Tibial nerve (tissue), 4 donors: ENCODE results near the gene PAPSS2. TPM values are rescaled to one million over a fixed set of nuclear protein-coding genes. Genes with fewer than 3 reads are reported as not detected.

Source experiments
- DNase-seq, 2 donors: peaks; one replicate each; pipeline ENCODE4 v3.0.0-alpha.2; 2019; ENCODE audit warnings: low spot score in 2 of 2
- H3K27ac ChIP-seq, 4 donors: fragments of 200-600 bp; sonication (generic) in 3 of 4; one replicate each; pipeline ENCODE4 v1.5.1; 2017 to 2019; ENCODE audit warnings: mild to moderate bottlenecking in 1 of 4
- H3K27me3 ChIP-seq, 2 donors: fragments of 200-600 bp; sonication (generic) in 1 of 2; one replicate each; pipeline versions ENCODE4 v1.5.1 to v1.6.0; 2017 to 2019
- H3K36me3 ChIP-seq, 3 donors: fragments of 200-600 bp; sonication (generic); one replicate each; pipeline ENCODE4 v1.5.1; 2018 to 2019
- H3K4me1 ChIP-seq, 4 donors: fragments of 200-600 bp; sonication (generic) in 3 of 4; one replicate each; pipeline ENCODE4 v1.5.1; 2017 to 2019
- H3K4me3 ChIP-seq, 4 donors: fragments of 200-600 bp; sonication (generic) in 3 of 4; one replicate each; pipeline ENCODE4 v1.5.1; 2017 to 2019; ENCODE audit warnings: mild to moderate bottlenecking in 1 of 4, moderate library complexity in 1 of 4
- H3K9me3 ChIP-seq, 4 donors: fragments of 200-600 bp; sonication (generic) in 3 of 4; one replicate each; pipeline ENCODE4 v1.5.1; 2017 to 2019
- EP300 ChIP-seq, 2 donors: sonication (generic); formaldehyde crosslinking; IDR thresholded peaks; one replicate each; pipeline ENCODE4 v1.6.1; 2017; ENCODE audit warnings: antibody characterized with exemption in 2 of 2, mild to moderate bottlenecking in 1 of 2
- POLR2A ChIP-seq, 2 donors: fragments of 450-650 bp; IDR thresholded peaks; one replicate each; pipeline ENCODE4 v1.6.1; 2017; ENCODE audit warnings: antibody characterized with exemption in 2 of 2, mild to moderate bottlenecking in 2 of 2, moderate library complexity in 2 of 2
- WGBS, 2 donors: methylation state at CpG; one replicate each; pipeline ENCODE4 v1.1.5; 2018; 5-methylcytosine and 5-hydroxymethylcytosine counted together
- total RNA-seq, 4 donors: library from RNA; depleted of rRNA; stranded (reverse); fragments of >200 nt; gene quantifications; one replicate each; pipeline ENCODE4 v1.1.0, GENCODE V29; 2016
- TF ChIP-seq, protein P1 (sequence below), 5 experiments: fragments of 200-600 bp in 3 of 5; fragments of 450-650 bp in 2 of 5; sonication (generic) in 3 of 5; IDR thresholded peaks; one replicate each; pipeline ENCODE4 v1.5.1; 2016 to 2019; ENCODE audit warnings: antibody characterized with exemption in 5 of 5, mild to moderate bottlenecking in 3 of 5, moderate library complexity in 2 of 5

PAPSS2 gene
- total RNA-seq, 4 donors from 2014 or later = 11.6 to 32.8 (median 19.8) TPM

DNA sequence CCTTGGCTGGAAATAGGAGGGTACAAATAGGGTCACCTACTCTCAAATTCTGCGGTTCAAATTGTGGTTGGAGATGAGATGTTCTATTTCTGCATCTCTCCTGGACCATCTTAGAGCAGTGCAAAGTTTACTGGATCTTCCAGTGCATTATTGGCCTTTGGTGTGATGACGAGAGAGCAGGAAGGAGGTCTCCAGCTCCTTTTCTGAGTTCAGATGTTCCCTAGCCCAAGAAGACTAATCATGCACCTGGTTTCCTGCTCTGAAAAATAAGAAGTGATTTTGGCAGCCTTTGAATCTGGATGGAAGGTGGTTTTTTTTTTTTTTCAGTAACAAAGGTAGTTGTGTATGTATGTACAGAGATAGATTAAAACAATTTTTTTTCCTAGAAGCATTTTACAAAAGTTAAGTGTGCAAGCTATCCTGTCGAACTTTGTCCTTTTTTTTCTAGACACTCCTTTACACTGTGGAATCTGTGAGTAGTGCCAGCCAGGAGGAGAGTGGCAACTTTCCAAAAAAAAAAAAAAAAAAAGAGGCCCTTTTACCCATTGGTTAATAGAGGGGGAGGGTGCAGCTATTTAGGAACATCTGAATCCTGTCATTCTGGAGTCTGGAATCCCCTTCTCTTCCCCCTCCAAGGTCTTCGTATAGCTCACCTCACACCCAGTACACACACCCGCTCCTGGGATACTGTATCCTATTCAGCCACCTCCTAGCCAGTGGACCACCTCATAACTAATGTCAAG, 26.3 kb downstream of the PAPSS2 start:
- no peaks in the 10 kb centered on the region for H3K27me3 ChIP-seq
- TF ChIP-seq POLR2A (IDR thresholded peaks at IDR 0.05) (no peak), EP300 (IDR thresholded peaks at IDR 0.05) (no peak)
- TF ChIP-seq, protein P1, sequence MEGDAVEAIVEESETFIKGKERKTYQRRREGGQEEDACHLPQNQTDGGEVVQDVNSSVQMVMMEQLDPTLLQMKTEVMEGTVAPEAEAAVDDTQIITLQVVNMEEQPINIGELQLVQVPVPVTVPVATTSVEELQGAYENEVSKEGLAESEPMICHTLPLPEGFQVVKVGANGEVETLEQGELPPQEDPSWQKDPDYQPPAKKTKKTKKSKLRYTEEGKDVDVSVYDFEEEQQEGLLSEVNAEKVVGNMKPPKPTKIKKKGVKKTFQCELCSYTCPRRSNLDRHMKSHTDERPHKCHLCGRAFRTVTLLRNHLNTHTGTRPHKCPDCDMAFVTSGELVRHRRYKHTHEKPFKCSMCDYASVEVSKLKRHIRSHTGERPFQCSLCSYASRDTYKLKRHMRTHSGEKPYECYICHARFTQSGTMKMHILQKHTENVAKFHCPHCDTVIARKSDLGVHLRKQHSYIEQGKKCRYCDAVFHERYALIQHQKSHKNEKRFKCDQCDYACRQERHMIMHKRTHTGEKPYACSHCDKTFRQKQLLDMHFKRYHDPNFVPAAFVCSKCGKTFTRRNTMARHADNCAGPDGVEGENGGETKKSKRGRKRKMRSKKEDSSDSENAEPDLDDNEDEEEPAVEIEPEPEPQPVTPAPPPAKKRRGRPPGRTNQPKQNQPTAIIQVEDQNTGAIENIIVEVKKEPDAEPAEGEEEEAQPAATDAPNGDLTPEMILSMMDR (IDR thresholded peaks at IDR 0.05) = no peak
- no peak for DNase-seq
- 75 to 78% methylated on average over 5 of the region's 5 CpGs for WGBS, 2 donors
- no peaks in the 10 kb centered on the region for H3K36me3 ChIP-seq
- H3K4me1 ChIP-seq = no peaks in the 10 kb centered on the region
- no peak overlapping the region for H3K27ac ChIP-seq
- no peaks in the 10 kb centered on the region for H3K9me3 ChIP-seq
- no peak overlapping the region for H3K4me3 ChIP-seq

DNA sequence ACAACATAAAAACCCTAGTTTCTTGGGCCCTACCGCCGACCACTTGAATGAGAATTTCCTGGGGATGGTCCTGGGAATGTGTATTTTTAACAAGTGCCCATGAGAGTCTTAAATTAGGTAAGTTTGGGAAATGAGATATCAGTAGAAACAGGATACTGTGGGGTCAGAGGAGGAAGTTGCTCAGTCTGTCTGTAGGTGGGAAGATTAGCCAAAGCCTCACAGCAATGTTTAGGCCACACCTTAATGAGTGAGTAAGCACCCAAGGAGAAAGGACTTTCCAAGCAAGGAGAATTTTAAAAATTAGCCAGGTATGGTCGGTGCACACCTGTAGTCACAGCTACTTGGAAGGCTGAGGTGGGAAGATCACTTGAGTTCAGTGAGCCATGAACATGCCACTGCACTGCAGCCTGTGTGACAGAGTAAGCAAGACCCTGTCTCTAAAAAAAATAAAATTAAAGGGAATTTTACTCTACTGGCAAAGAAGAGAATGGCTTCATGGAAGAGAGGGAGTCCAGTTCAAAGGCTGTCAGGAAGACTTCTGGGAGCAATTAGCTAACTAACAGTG, 31.9 kb downstream of the PAPSS2 start:
- Histone ChIP-seq H3K4me3 (no peak overlapping the region), H3K4me1 (no peaks in the 10 kb centered on the region), H3K9me3 (no peaks in the 10 kb centered on the region), H3K36me3 (no peaks in the 10 kb centered on the region), H3K27ac (no peak overlapping the region), H3K27me3 (no peaks in the 10 kb centered on the region)
- no peak for DNase-seq
- WGBS, 2 donors = 83 to 91% methylated on average over 3 of the region's 3 CpGs
- no peak for TF ChIP-seq EP300 (IDR thresholded peaks at IDR 0.05)
- TF ChIP-seq, protein P1 (IDR thresholded peaks at IDR 0.05) = no peak
- TF ChIP-seq POLR2A (IDR thresholded peaks at IDR 0.05) = no peak

DNA sequence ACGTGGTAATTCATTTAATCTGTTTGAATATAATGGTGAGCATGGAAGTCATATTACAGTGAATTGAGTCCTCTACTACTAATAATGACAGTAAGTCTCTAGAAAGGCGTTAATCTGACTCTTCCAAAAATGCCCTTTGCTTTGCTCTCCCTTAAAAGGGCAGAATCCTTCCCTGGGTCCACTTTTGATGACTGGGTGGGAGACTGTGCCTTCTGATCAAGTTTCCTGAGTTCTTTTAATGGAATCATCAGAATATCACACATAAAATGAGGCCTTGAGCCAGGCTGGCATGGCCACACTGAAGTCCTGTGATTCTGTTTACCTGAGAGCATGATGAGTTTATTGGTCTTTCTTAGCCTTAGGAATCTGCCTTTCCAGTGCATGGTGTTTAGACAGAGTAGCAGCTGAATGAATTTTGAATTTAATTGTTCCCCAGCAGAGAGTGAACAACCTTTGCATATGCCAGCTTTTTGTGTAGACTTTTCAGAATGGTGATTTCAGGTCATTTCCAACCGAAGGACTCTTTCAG, 33.3 kb downstream of the PAPSS2 start:
- no peaks in the 10 kb centered on the region for H3K27me3 ChIP-seq
- no peaks in the 10 kb centered on the region for H3K36me3 ChIP-seq
- H3K4me3 ChIP-seq = no peak overlapping the region
- no peak for TF ChIP-seq POLR2A (IDR thresholded peaks at IDR 0.05)
- no peak for TF ChIP-seq EP300 (IDR thresholded peaks at IDR 0.05)
- TF ChIP-seq, protein P1 (IDR thresholded peaks at IDR 0.05) = no peak
- no peaks in the 10 kb centered on the region for H3K4me1 ChIP-seq
- H3K27ac ChIP-seq = no peak overlapping the region
- no peaks in the 10 kb centered on the region for H3K9me3 ChIP-seq
- no peak for DNase-seq
- 82 to 93% methylated on average over 3 of the region's 3 CpGs for WGBS, 2 donors

DNA sequence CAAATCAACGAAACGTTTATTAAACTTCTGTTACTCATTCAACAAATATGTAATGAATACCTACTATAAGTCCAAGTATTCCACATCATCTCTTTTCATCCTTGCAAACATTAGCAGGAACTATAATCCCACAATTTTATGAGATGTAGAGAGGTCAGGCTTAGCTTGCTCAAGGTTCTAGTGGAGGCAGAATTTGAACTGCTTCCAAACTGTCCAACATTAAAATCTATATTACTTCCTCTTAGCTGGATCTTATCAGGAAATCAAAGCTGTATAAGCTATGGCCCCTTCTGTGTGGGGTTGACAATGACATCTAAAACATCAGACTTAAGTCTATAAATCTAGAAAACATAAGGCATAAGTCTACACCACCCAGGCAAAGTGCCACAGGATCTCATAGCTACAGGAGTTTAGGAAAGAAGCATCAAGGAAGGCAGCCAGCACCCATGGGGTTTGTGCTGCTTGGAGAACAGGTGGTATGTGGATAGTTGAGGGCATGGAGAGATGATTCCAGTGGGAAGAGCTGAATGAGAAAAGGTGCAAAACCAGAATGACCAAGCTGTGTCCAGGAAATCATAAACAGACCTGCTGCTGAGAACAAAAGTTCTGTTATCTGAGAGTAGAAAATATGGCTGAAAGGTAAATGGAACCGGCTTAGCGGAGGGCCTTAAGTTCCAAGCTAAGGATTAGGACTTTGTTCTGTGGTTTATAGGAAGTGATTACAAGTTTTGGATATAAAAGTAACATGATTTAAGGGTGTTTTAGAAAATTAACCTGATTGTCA, 34.5 kb downstream of the PAPSS2 start:
- Histone ChIP-seq H3K27me3 (no peaks in the 10 kb centered on the region), H3K36me3 (no peaks in the 10 kb centered on the region), H3K9me3 (no peaks in the 10 kb centered on the region), H3K4me3 (no peak overlapping the region), H3K4me1 (no peaks in the 10 kb centered on the region), H3K27ac (peak overlapping the region in 1 of 4 donors; percentile 25)
- WGBS, 2 donors = 87% methylated on average over 4 of the region's 4 CpGs
- no peak for DNase-seq
- TF ChIP-seq, protein P1 (IDR thresholded peaks at IDR 0.05) = no peak
- TF ChIP-seq EP300 (IDR thresholded peaks at IDR 0.05) = no peak

DNA sequence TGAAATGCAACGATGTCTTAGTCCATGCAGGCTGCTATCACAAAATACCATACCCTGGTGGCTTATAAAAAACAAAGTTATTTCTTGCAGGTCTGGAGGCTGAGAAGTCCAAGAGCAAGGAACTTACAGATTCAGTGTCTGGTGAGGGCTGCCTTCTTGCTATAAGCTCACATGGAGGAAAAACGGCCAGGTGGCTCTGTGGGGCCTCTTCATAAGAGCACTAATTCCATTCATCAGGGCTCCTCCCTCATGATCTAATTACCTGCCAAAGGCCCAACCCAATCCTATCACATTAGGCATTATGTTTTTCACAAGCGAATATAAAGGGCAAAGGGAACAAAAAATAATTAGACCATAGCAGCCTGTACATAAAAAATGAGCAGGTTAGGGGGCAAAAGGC, 35.4 kb downstream of the PAPSS2 start:
- H3K27me3 ChIP-seq = no peaks in the 10 kb centered on the region
- no peaks in the 10 kb centered on the region for H3K36me3 ChIP-seq
- TF ChIP-seq, protein P1 (IDR thresholded peaks at IDR 0.05) = no peak
- TF ChIP-seq EP300 (IDR thresholded peaks at IDR 0.05) (no peak), POLR2A (IDR thresholded peaks at IDR 0.05) (no peak)
- H3K4me3 ChIP-seq = no peak overlapping the region
- no peaks in the 10 kb centered on the region for H3K9me3 ChIP-seq
- 90 to 91% methylated on average over 3 of the region's 3 CpGs for WGBS, 2 donors
- H3K4me1 ChIP-seq = no peaks in the 10 kb centered on the region
- no peak overlapping the region for H3K27ac ChIP-seq
- no peak for DNase-seq
